OCI-LY1 (cell line): ENCODE measurements around the gene RPL9.
A peak's percentile ranks its signal among the peaks of the same experiment; 100 is the strongest.

ENCODE experiments used
- H2AFZ ChIP-seq: fragments of 200-600 bp; sonication (generic), shearing (Covaris generic); 2 replicates; pipeline ENCODE4 v1.6.0; 2014; ENCODE audit warnings: antibody characterized with exemption, mild to moderate bottlenecking, low read length
- H3F3A ChIP-seq: fragments of 200-600 bp; sonication (generic), shearing (Covaris generic); 2 replicates; pipeline ENCODE4 v1.6.0; 2014; ENCODE audit warnings: mild to moderate bottlenecking, antibody characterized with exemption, low read length, moderate library complexity; ENCODE audit not compliant: insufficient read depth
- H3K27ac ChIP-seq: fragments of 200-600 bp; sonication (generic); 2 replicates; pipeline ENCODE4 v1.5.1; 2014; ENCODE audit warnings: low read length, mixed run types, mild to moderate bottlenecking, low read depth; ENCODE audit not compliant: poor library complexity, severe bottlenecking
- H3K27me3 ChIP-seq: fragments of 200-600 bp; sonication (generic); 2 replicates; pipeline ENCODE4 v1.6.0; 2014; ENCODE audit warnings: antibody characterized with exemption, mild to moderate bottlenecking, low read length, moderate library complexity; ENCODE audit not compliant: insufficient read depth
- H3K36me3 ChIP-seq: fragments of 200-600 bp; sonication (generic); 2 replicates; pipeline ENCODE4 v1.6.1; 2014; ENCODE audit warnings: mild to moderate bottlenecking, antibody characterized with exemption, low read length, moderate library complexity, mixed read lengths; ENCODE audit not compliant: insufficient read depth
- H3K4me1 ChIP-seq: fragments of 200-600 bp; sonication (generic); 2 replicates; pipeline ENCODE4 v1.5.1; 2014; ENCODE audit warnings: mild to moderate bottlenecking, low read length, moderate library complexity; ENCODE audit not compliant: insufficient read depth, severe bottlenecking
- H3K4me2 ChIP-seq: fragments of 200-600 bp; sonication (generic), shearing (Covaris generic); 2 replicates; pipeline ENCODE4 v1.6.1; 2014; ENCODE audit warnings: low read length
- H3K4me3 ChIP-seq: fragments of 200-600 bp; sonication (generic); 2 replicates; pipeline ENCODE4 v1.5.1; 2014; ENCODE audit warnings: low read length, low read depth, mild to moderate bottlenecking, mixed read lengths; ENCODE audit not compliant: poor library complexity, severe bottlenecking
- H3K79me2 ChIP-seq: fragments of 200-600 bp; shearing (Covaris generic); 2 replicates; pipeline ENCODE4 v1.6.1; 2016; ENCODE audit warnings: mixed run types, low read length, mixed read lengths; ENCODE audit not compliant: insufficient read depth
- H3K9ac ChIP-seq: fragments of 200-600 bp; sonication (generic), shearing (Covaris generic); 2 replicates; pipeline ENCODE4 v1.6.1; 2014; ENCODE audit warnings: mild to moderate bottlenecking, low read length, mixed read lengths
- H3K9me2 ChIP-seq: fragments of 200-600 bp; sonication (generic), shearing (Covaris generic); 2 replicates; pipeline ENCODE4 v1.6.1; 2014; ENCODE audit warnings: low read depth, mild to moderate bottlenecking, low read length, mixed read lengths
- H3K9me3 ChIP-seq: fragments of 200-600 bp; shearing (Covaris generic); 2 replicates; pipeline ENCODE4 v1.6.1; 2014; ENCODE audit warnings: low read length, mixed read lengths
- H4K20me1 ChIP-seq: fragments of 200-600 bp; sonication (generic), shearing (Covaris generic); 2 replicates; pipeline ENCODE4 v1.6.0; 2016; ENCODE audit warnings: mild to moderate bottlenecking, low read length; ENCODE audit not compliant: insufficient read depth
- EZH2 ChIP-seq: fragments of 200-600 bp; sonication (generic), shearing (Covaris generic); IDR thresholded peaks from 2 replicates; pipeline ENCODE4 v1.8.0; 2017; ENCODE audit warnings: borderline replicate concordance, mixed run types, mild to moderate bottlenecking, antibody characterized with exemption, low read length, moderate library complexity, mixed read lengths
- TF ChIP-seq, protein P1 (sequence below): fragments of 200-600 bp; sonication (generic), shearing (Covaris generic); IDR thresholded peaks from 2 replicates; pipeline ENCODE4 v1.5.1; 2017; ENCODE audit warnings: mild to moderate bottlenecking, antibody characterized with exemption, low read length, moderate library complexity, mixed read lengths

Gene RPL9

DNA sequence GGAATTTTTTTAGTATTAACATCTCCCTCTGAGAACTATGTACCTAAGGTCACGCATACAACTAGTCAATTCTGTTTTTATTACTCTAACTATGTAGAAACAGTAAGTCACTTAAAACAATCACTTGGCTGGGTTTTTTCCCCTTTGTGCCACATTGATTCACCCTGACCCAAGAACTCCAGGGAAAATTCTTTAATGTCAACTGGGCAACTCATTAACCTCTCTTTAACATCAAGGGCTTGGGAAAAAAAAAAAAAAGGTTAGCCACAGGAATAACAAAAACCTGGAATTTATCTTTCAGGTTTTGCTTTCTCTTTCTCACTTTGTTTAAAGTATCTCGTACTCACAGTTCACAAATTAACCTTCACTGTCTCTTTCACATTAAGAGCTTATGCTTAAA lies 8.1 kb downstream of the RPL9 start:
- peaks cover 59% of the 10 kb centered on the region for H3K36me3 ChIP-seq
- H3K4me1 ChIP-seq: peaks cover 18% of the 10 kb centered on the region
- H3K4me2 ChIP-seq: no peak overlapping the region
- H3K27ac ChIP-seq: no peak overlapping the region
- H3K9me3 ChIP-seq: no peaks in the 10 kb centered on the region
- H3K4me3 ChIP-seq: no peak overlapping the region
- no peaks in the 10 kb centered on the region for H3K27me3 ChIP-seq
- no peak for TF ChIP-seq EZH2
- TF ChIP-seq, protein P1, sequence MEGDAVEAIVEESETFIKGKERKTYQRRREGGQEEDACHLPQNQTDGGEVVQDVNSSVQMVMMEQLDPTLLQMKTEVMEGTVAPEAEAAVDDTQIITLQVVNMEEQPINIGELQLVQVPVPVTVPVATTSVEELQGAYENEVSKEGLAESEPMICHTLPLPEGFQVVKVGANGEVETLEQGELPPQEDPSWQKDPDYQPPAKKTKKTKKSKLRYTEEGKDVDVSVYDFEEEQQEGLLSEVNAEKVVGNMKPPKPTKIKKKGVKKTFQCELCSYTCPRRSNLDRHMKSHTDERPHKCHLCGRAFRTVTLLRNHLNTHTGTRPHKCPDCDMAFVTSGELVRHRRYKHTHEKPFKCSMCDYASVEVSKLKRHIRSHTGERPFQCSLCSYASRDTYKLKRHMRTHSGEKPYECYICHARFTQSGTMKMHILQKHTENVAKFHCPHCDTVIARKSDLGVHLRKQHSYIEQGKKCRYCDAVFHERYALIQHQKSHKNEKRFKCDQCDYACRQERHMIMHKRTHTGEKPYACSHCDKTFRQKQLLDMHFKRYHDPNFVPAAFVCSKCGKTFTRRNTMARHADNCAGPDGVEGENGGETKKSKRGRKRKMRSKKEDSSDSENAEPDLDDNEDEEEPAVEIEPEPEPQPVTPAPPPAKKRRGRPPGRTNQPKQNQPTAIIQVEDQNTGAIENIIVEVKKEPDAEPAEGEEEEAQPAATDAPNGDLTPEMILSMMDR: no peak
- peaks cover 20% of the 10 kb centered on the region; the same call in 1 of the 2 replicates for H3F3A ChIP-seq
- no peak overlapping the region for H2AFZ ChIP-seq
- no peaks in the 10 kb centered on the region for H3K9me2 ChIP-seq
- no peaks in the 10 kb centered on the region for H4K20me1 ChIP-seq
- no peaks in the 10 kb centered on the region for H3K79me2 ChIP-seq
- no peak overlapping the region for H3K9ac ChIP-seq

DNA sequence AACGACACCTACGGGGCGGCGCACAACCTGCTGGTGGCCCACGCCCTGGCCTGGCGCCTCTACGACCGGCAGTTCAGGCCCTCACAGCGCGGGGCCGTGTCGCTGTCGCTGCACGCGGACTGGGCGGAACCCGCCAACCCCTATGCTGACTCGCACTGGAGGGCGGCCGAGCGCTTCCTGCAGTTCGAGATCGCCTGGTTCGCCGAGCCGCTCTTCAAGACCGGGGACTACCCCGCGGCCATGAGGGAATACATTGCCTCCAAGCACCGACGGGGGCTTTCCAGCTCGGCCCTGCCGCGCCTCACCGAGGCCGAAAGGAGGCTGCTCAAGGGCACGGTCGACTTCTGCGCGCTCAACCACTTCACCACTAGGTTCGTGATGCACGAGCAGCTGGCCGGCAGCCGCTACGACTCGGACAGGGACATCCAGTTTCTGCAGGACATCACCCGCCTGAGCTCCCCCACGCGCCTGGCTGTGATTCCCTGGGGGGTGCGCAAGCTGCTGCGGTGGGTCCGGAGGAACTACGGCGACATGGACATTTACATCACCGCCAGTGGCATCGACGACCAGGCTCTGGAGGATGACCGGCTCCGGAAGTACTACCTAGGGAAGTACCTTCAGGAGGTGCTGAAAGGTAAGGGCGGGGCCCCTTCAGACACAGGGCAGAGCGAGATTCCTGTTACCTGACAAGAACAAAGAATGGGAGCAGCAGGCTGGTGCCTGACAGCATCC lies 11.7 kb downstream of the RPL9 start:
- Histone ChIP-seq H4K20me1 (no peaks in the 10 kb centered on the region), H3F3A (peaks cover 15% of the 10 kb centered on the region; the same call in 1 of the 2 replicates), H3K79me2 (no peaks in the 10 kb centered on the region), H3K27me3 (no peaks in the 10 kb centered on the region), H3K27ac (peak overlapping the region; percentile 5), H3K9me3 (no peaks in the 10 kb centered on the region), H3K4me2 (peak overlapping the region; percentile 78), H3K4me3 (peak overlapping the region; percentile 57), H3K9ac (peak overlapping the region; percentile 37; the same call in 1 of the 2 replicates), H3K4me1 (peaks cover 18% of the 10 kb centered on the region), H3K36me3 (peaks cover 23% of the 10 kb centered on the region), H2AFZ (no peak overlapping the region), H3K9me2 (no peaks in the 10 kb centered on the region)
- TF ChIP-seq, protein P1: peak; percentile 46
- no peak for TF ChIP-seq EZH2

DNA sequence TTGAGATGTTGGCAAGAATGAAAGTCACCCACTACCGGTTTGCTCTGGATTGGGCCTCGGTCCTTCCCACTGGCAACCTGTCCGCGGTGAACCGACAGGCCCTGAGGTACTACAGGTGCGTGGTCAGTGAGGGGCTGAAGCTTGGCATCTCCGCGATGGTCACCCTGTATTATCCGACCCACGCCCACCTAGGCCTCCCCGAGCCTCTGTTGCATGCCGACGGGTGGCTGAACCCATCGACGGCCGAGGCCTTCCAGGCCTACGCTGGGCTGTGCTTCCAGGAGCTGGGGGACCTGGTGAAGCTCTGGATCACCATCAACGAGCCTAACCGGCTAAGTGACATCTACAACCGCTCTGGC lies 12.3 kb downstream of the RPL9 start:
- Histone ChIP-seq H3K27ac (no peak overlapping the region), H3K79me2 (no peaks in the 10 kb centered on the region), H3F3A (peaks cover 15% of the 10 kb centered on the region; the same call in 1 of the 2 replicates), H3K9me2 (no peaks in the 10 kb centered on the region), H3K27me3 (no peaks in the 10 kb centered on the region), H4K20me1 (no peaks in the 10 kb centered on the region), H3K9me3 (no peaks in the 10 kb centered on the region), H3K4me3 (peak overlapping the region; percentile 57), H3K9ac (peak overlapping the region; percentile 37; the same call in 1 of the 2 replicates), H2AFZ (no peak overlapping the region), H3K36me3 (peaks cover 18% of the 10 kb centered on the region), H3K4me1 (peaks cover 18% of the 10 kb centered on the region), H3K4me2 (peak overlapping the region; percentile 78)
- no peak for TF ChIP-seq EZH2
- TF ChIP-seq, protein P1: no peak
